Endodermal cell (in vitro differentiated cells): ENCODE data around the gene SECISBP2. TPM values are rescaled to one million over a fixed set of nuclear protein-coding genes. Genes with fewer than 3 reads are reported as not detected.
A peak's percentile ranks its signal among the peaks of the same experiment; 100 is the strongest.

Experiments used
- DNase-seq: peaks from one replicate; pipeline ENCODE4 v3.0.0-alpha.2; 2017
- H3K27ac ChIP-seq: 2 replicates; pipeline ENCODE4 v1.5.1; 2013; ENCODE audit warnings: mild to moderate bottlenecking, low read depth, low read length, moderate library complexity
- H3K27me3 ChIP-seq: 2 replicates; pipeline ENCODE4 v1.6.1; 2013; ENCODE audit warnings: mild to moderate bottlenecking, low read length, moderate library complexity; ENCODE audit not compliant: insufficient read depth, control insufficient read depth, poor library complexity, severe bottlenecking
- H3K36me3 ChIP-seq: 2 replicates; pipeline ENCODE4 v1.7.0; 2013; ENCODE audit warnings: mild to moderate bottlenecking, low read length, moderate library complexity; ENCODE audit not compliant: control insufficient read depth, insufficient read depth
- H3K4me1 ChIP-seq: one replicate; pipeline ENCODE4 v1.7.0; 2013; ENCODE audit warnings: low read length; ENCODE audit not compliant: control insufficient read depth, insufficient read depth
- H3K4me3 ChIP-seq: 2 replicates; pipeline ENCODE4 v1.5.1; 2013; ENCODE audit warnings: mild to moderate bottlenecking, low read length, moderate library complexity
- H3K9ac ChIP-seq: 2 replicates; pipeline ENCODE4 v1.6.1; 2013; ENCODE audit warnings: mild to moderate bottlenecking, low read length, moderate library complexity; ENCODE audit not compliant: poor library complexity, severe bottlenecking; ENCODE audit errors: extremely low read depth
- H3K9me3 ChIP-seq: 2 replicates; pipeline ENCODE4 v1.6.1; 2013; ENCODE audit warnings: mild to moderate bottlenecking, low read length, moderate library complexity; ENCODE audit not compliant: control insufficient read depth
- H3K27ac Mint-ChIP-seq: 2 replicates; pipeline ENCODE4 v1.8.0; 2020; ENCODE audit warnings: mixed read lengths
- H3K27me3 Mint-ChIP-seq: 2 replicates; pipeline ENCODE4 v1.8.0; 2021; ENCODE audit warnings: mild to moderate bottlenecking, mixed read lengths; ENCODE audit not compliant: insufficient read depth
- H3K36me3 Mint-ChIP-seq: 2 replicates; pipeline ENCODE4 v1.8.0; 2020; ENCODE audit warnings: low read depth, mixed read lengths
- H3K4me1 Mint-ChIP-seq: 2 replicates; pipeline ENCODE4 v1.8.0; 2020; ENCODE audit warnings: mixed read lengths
- H3K4me3 Mint-ChIP-seq: 2 replicates; pipeline ENCODE4 v1.8.0; 2020; ENCODE audit warnings: mild to moderate bottlenecking, moderate library complexity, mixed read lengths
- H3K9me3 Mint-ChIP-seq: 2 replicates; pipeline ENCODE4 v1.8.0; 2020; ENCODE audit warnings: mild to moderate bottlenecking, mixed read lengths
- WGBS, 2 experiments: methylation state at CpG; one replicate each; pipeline versions ENCODE4 v1.1.5 to v1.1.7; 2013; ENCODE audit warnings: missing lambda C conversion rate in 2 of 2, mixed read lengths in 1 of 2; ENCODE audit not compliant: insufficient coverage in 1 of 2, insufficient read length in 1 of 2; 5-methylcytosine and 5-hydroxymethylcytosine counted together
- total RNA-seq, 2 donors: library from RNA; stranded (reverse); fragmentation: NEBNext Ultra II Directional in 1 of 2; extraction: Animal tissue kit (Norgen Biotek cat#: 25700) in 1 of 2; gene quantifications; 2 replicates in 1 of 2; 3 replicates in 1 of 2; pipeline ENCODE4 v1.2.1, GENCODE V29; 2021
- TF ChIP-seq, protein P1 (sequence below): fragments of 200-600 bp; sonication (generic); conservative IDR thresholded peaks from 2 replicates; pipeline ENCODE4 v1.5.0; 2021; ENCODE audit warnings: antibody characterized with exemption, mild to moderate bottlenecking

Gene SECISBP2
- total RNA-seq, 2 donors from 2014 or later, result 55.7 to 56.0 TPM

DNA sequence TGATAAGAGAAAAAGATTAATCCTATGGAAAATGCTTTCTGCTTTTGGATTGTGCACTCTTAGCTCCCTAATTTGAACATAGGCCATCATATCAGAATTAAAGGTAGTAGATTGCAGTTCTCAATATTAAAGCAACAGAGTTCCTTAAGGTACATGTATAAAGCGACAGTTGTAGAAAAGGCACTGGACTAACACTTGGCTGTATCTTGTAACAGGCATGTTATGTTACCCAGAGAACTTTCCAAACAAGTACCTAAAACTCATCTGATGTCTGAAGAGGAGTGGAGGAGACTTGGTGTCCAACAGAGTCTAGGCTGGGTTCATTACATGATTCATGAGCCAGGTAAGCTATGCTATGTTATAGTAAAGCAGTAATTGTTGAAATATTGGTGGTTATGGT, 3.3 kb upstream of the SECISBP2 start:
- TF ChIP-seq, protein P1, sequence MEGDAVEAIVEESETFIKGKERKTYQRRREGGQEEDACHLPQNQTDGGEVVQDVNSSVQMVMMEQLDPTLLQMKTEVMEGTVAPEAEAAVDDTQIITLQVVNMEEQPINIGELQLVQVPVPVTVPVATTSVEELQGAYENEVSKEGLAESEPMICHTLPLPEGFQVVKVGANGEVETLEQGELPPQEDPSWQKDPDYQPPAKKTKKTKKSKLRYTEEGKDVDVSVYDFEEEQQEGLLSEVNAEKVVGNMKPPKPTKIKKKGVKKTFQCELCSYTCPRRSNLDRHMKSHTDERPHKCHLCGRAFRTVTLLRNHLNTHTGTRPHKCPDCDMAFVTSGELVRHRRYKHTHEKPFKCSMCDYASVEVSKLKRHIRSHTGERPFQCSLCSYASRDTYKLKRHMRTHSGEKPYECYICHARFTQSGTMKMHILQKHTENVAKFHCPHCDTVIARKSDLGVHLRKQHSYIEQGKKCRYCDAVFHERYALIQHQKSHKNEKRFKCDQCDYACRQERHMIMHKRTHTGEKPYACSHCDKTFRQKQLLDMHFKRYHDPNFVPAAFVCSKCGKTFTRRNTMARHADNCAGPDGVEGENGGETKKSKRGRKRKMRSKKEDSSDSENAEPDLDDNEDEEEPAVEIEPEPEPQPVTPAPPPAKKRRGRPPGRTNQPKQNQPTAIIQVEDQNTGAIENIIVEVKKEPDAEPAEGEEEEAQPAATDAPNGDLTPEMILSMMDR, result no peak
- H3K9ac ChIP-seq, result peak overlapping the region; percentile 98
- no peaks in the 10 kb centered on the region for H3K27me3 Mint-ChIP-seq
- WGBS, 2 experiments, result 100% methylated on average over 1 of the region's 1 CpG
- H3K4me3 ChIP-seq, result peak overlapping the region; percentile 96
- H3K27ac ChIP-seq, result no peak overlapping the region
- H3K4me1 Mint-ChIP-seq, result peaks cover 26% of the 10 kb centered on the region
- no peak for DNase-seq
- H3K9me3 ChIP-seq, result no peaks in the 10 kb centered on the region
- peaks cover 49% of the 10 kb centered on the region for H3K36me3 ChIP-seq
- H3K36me3 Mint-ChIP-seq, result peaks cover 27% of the 10 kb centered on the region
- no peaks in the 10 kb centered on the region for H3K9me3 Mint-ChIP-seq
- H3K4me3 Mint-ChIP-seq, result peak overlapping the region; percentile 94
- peak overlapping the region; percentile 64 for H3K27ac Mint-ChIP-seq
- peaks cover 7% of the 10 kb centered on the region for H3K4me1 ChIP-seq
- no peaks in the 10 kb centered on the region for H3K27me3 ChIP-seq

DNA sequence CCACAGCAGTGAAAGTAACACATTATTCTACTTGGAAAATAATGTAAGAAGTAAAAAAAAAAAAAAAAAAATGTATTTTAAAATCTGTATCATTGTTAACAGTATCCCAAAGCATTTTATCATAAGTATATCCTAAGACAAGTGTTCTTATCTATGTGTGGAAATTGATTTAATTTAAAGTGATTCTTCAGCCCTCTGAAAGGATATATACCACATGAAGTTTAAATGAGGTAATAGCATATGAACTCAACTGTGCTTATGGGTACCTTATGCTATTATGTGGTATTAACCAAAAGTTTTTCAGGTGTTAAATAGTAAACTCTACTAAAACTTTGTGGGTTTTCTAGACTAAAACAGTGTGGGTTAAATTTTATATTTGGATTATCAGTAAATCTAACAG, 2.8 kb upstream of the SECISBP2 start:
- peaks cover 26% of the 10 kb centered on the region for H3K4me1 Mint-ChIP-seq

DNA sequence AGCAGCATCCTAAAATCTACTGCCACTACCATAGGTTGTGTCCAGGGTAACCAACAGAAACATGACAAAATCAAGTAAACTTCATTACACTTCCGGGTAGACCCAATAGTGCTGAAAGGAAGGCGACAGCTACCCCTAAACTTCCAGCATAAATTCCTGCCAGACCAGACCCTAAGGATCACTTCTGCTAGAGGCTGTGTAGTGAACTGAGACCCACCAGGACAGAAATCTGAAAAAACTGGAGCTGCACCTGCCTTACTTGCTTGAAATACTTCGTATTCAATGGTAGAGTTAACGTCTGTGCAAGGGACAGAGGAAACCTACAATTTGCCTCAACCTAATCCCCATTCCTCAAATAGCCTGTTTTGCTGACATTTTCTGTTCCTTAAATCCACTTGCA, 1.0 kb upstream of the SECISBP2 start:
- no peaks in the 10 kb centered on the region for H3K9me3 Mint-ChIP-seq
- H3K9ac ChIP-seq, result peak overlapping the region; percentile 91
- WGBS, 2 experiments, result 92 to 95% methylated on average over 4 of the region's 4 CpGs
- H3K4me3 ChIP-seq, result peak overlapping the region; percentile 91
- H3K4me1 ChIP-seq, result peaks cover 7% of the 10 kb centered on the region
- H3K36me3 ChIP-seq, result peaks cover 60% of the 10 kb centered on the region
- TF ChIP-seq, protein P1, result no peak
- peak overlapping the region; percentile 12 for H3K27ac ChIP-seq
- peaks cover 26% of the 10 kb centered on the region for H3K4me1 Mint-ChIP-seq
- no peak for DNase-seq
- peak overlapping the region; percentile 99 for H3K27ac Mint-ChIP-seq
- no peaks in the 10 kb centered on the region for H3K27me3 ChIP-seq
- H3K4me3 Mint-ChIP-seq, result peak overlapping the region; percentile 76
- H3K27me3 Mint-ChIP-seq, result no peaks in the 10 kb centered on the region
- H3K9me3 ChIP-seq, result no peaks in the 10 kb centered on the region
- H3K36me3 Mint-ChIP-seq, result peaks cover 43% of the 10 kb centered on the region

More for the DNA sequence above, 2.8 kb upstream of the SECISBP2 start:
- Histone ChIP-seq H3K4me1 (peaks cover 7% of the 10 kb centered on the region), H3K36me3 (peaks cover 53% of the 10 kb centered on the region), H3K9ac (no peak overlapping the region), H3K9me3 (no peaks in the 10 kb centered on the region), H3K27ac (no peak overlapping the region), H3K4me3 (peak overlapping the region; percentile 96), H3K27me3 (no peaks in the 10 kb centered on the region)
- Mint-ChIP-seq H3K9me3 (no peaks in the 10 kb centered on the region), H3K27ac (peak overlapping the region; percentile 61), H3K36me3 (peaks cover 30% of the 10 kb centered on the region), H3K4me3 (no peak overlapping the region), H3K27me3 (no peaks in the 10 kb centered on the region)
- TF ChIP-seq, protein P1, result no peak
- no peak for DNase-seq
